Brain microvascular endothelial cell (primary cell): Measurements from ENCODE around the gene STAT3.
"Not testable (repeated sequence)": the region's sequence is repeated elsewhere in the genome, so short reads cannot be mapped to it uniquely, and the experiment has no call there.

Experiments used
- DNase-seq: peaks from one replicate; pipeline ENCODE4 v3.0.0-alpha.2; 2020
- H3K27ac ChIP-seq: fragments of 250-450 bp; sonication (Bioruptor Pico); 2 replicates; pipeline ENCODE4 v1.5.1; 2020; ENCODE audit warnings: mild to moderate bottlenecking, moderate library complexity
- H3K27me3 ChIP-seq: fragments of 250-450 bp; sonication (Bioruptor Pico); replicated peaks from 2 replicates; pipeline ENCODE4 v1.5.1; 2020; ENCODE audit warnings: mild to moderate bottlenecking
- H3K36me3 ChIP-seq: fragments of 250-450 bp; sonication (Bioruptor Pico); replicated peaks from 2 replicates; pipeline ENCODE4 v1.5.1; 2020; ENCODE audit warnings: mild to moderate bottlenecking
- H3K4me3 ChIP-seq: 2 replicates; pipeline ENCODE4 v1.5.1; 2011; ENCODE audit warnings: low read depth, mild to moderate bottlenecking, control low read depth, low read length, moderate library complexity
- CTCF ChIP-seq: IDR thresholded peaks from 2 replicates; pipeline ENCODE4 v1.5.1; 2011; ENCODE audit warnings: low read depth, mild to moderate bottlenecking, moderate library complexity, low read length, control low read depth, inconsistent platforms; ENCODE audit errors: missing control alignments
- in situ Hi-C: cut with HindIII; loops from 2 replicates; pipeline ENCODE4 v1.10.0; 2017; ENCODE audit warnings: low sequenced_read_pairs, low pct_ligation_motif_present

The STAT3 gene

GRCh38 chr17:42380935-42381334, 7.3 kb downstream of the STAT3 start:
- TF ChIP-seq CTCF = no peak
- Histone ChIP-seq H3K27ac (no peak overlapping the region), H3K27me3 (no peaks in the 10 kb centered on the region), H3K4me3 (no peak overlapping the region), H3K36me3 (peaks cover 3% of the 10 kb centered on the region)
- in situ Hi-C loops = no loop called here
- DNase-seq = no peak

- no peaks in the 10 kb centered on the region for H3K27me3 ChIP-seq
- no peak for DNase-seq
Observed at GRCh38 chr17:42378959-42379594, 9.2 kb downstream of the STAT3 start.

GRCh38 chr17:42378359-42378958, 9.8 kb downstream of the STAT3 start:
- TF ChIP-seq CTCF = no peak
- no peak overlapping the region for H3K4me3 ChIP-seq

More at GRCh38 chr17:42378959-42379594, 9.2 kb downstream of the STAT3 start:
- no peak overlapping the region for H3K4me3 ChIP-seq
- TF ChIP-seq CTCF = no peak
- in situ Hi-C loops = no loop called here
- H3K36me3 ChIP-seq = peaks cover 3% of the 10 kb centered on the region
- no peak overlapping the region for H3K27ac ChIP-seq

DNA sequence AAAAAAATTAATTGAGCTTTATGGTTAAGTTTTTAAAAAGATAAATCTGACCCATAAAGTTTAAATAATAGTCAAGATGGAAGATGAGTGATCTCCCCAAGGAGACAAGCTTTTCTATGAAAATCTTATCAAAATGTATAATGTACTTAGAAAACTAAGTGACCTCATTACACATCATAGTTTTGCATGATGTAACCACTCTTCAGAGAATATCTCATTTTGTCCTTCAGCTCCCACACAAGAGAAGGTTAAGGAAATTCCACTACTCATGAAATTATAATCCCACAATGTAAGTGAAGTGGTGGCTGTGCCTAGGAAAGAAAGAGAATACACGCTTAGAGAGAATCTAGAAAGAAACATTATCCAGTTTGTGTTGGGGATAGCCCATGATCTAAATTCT, 14.3 kb downstream of the STAT3 start:
- in situ Hi-C loops = no loop called here
- H3K27me3 ChIP-seq = no peaks in the 10 kb centered on the region

More at GRCh38 chr17:42378359-42378958, 9.8 kb downstream of the STAT3 start:
- Histone ChIP-seq H3K36me3 (peaks cover 3% of the 10 kb centered on the region), H3K27me3 (no peaks in the 10 kb centered on the region), H3K27ac (no peak overlapping the region)
- no peak for DNase-seq
- in situ Hi-C loops = no loop called here

GRCh38 chr17:42372142-42372541, 16.1 kb downstream of the STAT3 start:
- Histone ChIP-seq H3K4me3 (no peak overlapping the region), H3K27ac (no peak overlapping the region), H3K27me3 (no peaks in the 10 kb centered on the region), H3K36me3 (peaks cover 4% of the 10 kb centered on the region)
- DNase-seq = no peak
- in situ Hi-C loops = no loop called here
- no peak for TF ChIP-seq CTCF

More for the DNA sequence above, 14.3 kb downstream of the STAT3 start:
- TF ChIP-seq CTCF = no peak
- no peak overlapping the region for H3K27ac ChIP-seq
- peaks cover 4% of the 10 kb centered on the region for H3K36me3 ChIP-seq
- no peak for DNase-seq
- H3K4me3 ChIP-seq = no peak overlapping the region

DNA sequence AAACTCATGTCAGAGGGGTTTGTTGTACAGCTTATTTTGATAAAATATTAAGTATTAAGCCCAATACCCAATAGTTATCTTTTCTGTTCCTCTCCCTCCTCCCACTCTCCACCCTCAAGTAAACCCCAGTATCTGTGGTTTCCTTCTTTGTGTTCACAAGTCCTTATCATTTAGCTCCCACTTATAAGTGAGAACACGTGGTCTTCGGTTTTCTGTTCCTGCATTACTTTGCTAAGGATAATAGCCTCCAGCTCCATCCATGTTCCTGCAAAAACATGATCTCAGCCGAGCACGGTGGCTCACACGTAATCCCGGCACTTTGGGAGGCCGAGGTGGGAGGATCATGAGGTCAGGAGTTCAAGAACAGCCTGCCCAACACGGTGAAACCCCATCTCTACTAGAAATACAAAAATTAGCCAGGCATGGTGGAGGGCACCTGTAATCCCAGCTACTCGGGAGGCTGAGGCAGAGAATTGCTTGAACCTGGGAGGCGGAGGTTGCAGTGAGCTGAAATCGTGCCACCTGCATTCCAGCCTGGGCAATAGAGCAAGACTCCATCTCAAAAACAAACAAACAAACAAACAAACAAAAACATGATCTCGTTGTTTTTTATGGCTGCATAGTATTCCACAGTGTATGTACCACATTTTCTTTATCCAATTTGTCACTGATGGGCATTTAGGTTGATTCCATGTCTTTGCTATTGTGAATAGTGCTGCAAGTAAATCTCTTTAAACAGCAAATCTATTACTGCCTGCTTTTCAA, 19.3 kb downstream of the STAT3 start:
- H3K27ac ChIP-seq, H3K4me3 ChIP-seq, DNase-seq, H3K27me3 ChIP-seq, in situ Hi-C loops, H3K36me3 ChIP-seq: not testable (repeated sequence)

GRCh38 chr17:42368310-42368709, 19.9 kb downstream of the STAT3 start:
- in situ Hi-C loops, H3K36me3 ChIP-seq, H3K27ac ChIP-seq, DNase-seq, H3K27me3 ChIP-seq, H3K4me3 ChIP-seq: not testable (repeated sequence)

- H3K27me3 ChIP-seq, H3K36me3 ChIP-seq, in situ Hi-C loops, H3K4me3 ChIP-seq, DNase-seq, H3K27ac ChIP-seq: not testable (repeated sequence)
Observed at GRCh38 chr17:42366176-42367023, 21.8 kb downstream of the STAT3 start.
